IPS-11a (cell line): Measurements from ENCODE around the gene LRRC47.
A peak's percentile ranks its signal among the peaks of the same experiment; 100 is the strongest.
"Not testable (repeated sequence)": the region's sequence is repeated elsewhere in the genome, so short reads cannot be mapped to it uniquely, and the experiment has no call there.

Source experiments
- H3K4me3 ChIP-seq: one replicate; pipeline ENCODE4 v1.5.1; 2013; ENCODE audit warnings: low read depth, low read length, control low read depth

The LRRC47 gene

GRCh38 chr1:3816331-3817137 is 20.2 kb upstream of the LRRC47 start:
- H3K4me3 ChIP-seq, result no peak overlapping the region

- no peak overlapping the region for H3K4me3 ChIP-seq
Measured at GRCh38 chr1:3814771-3815561, 18.7 kb upstream of the LRRC47 start.

GRCh38 chr1:3814065-3814464 is 17.8 kb upstream of the LRRC47 start:
- no peak overlapping the region for H3K4me3 ChIP-seq

GRCh38 chr1:3811595-3811911 is 15.3 kb upstream of the LRRC47 start:
- no peak overlapping the region for H3K4me3 ChIP-seq

- not testable (repeated sequence) for H3K4me3 ChIP-seq
Measured at GRCh38 chr1:3810149-3810761, 14.0 kb upstream of the LRRC47 start.

GRCh38 chr1:3809680-3810079 is 13.4 kb upstream of the LRRC47 start:
- no peak overlapping the region for H3K4me3 ChIP-seq

- no peak overlapping the region for H3K4me3 ChIP-seq
Measured at GRCh38 chr1:3807769-3808168, 11.5 kb upstream of the LRRC47 start.

- no peak overlapping the region for H3K4me3 ChIP-seq
Measured at GRCh38 chr1:3805038-3805437, 8.7 kb upstream of the LRRC47 start.

- H3K4me3 ChIP-seq, result not testable (repeated sequence)
Measured at GRCh38 chr1:3804627-3804944, 8.3 kb upstream of the LRRC47 start.

- H3K4me3 ChIP-seq, result no peak overlapping the region
Measured at GRCh38 chr1:3803905-3804626, 7.8 kb upstream of the LRRC47 start.

GRCh38 chr1:3800795-3801194 is 4.5 kb upstream of the LRRC47 start:
- not testable (repeated sequence) for H3K4me3 ChIP-seq

- no peak overlapping the region for H3K4me3 ChIP-seq
Measured at GRCh38 chr1:3799976-3800685, 3.8 kb upstream of the LRRC47 start.

- peak overlapping the region; percentile 89 for H3K4me3 ChIP-seq
Measured at GRCh38 chr1:3795453-3796214, 664 bp downstream of the LRRC47 start.

GRCh38 chr1:3790952-3791351 is 5.3 kb downstream of the LRRC47 start:
- H3K4me3 ChIP-seq, result no peak overlapping the region

GRCh38 chr1:3790500-3790923 is 5.8 kb downstream of the LRRC47 start:
- H3K4me3 ChIP-seq, result no peak overlapping the region

GRCh38 chr1:3789421-3790300 is 6.6 kb downstream of the LRRC47 start:
- H3K4me3 ChIP-seq, result no peak overlapping the region

GRCh38 chr1:3788756-3789420 is 7.4 kb downstream of the LRRC47 start:
- no peak overlapping the region for H3K4me3 ChIP-seq

GRCh38 chr1:3787745-3788605 is 8.3 kb downstream of the LRRC47 start:
- no peak overlapping the region for H3K4me3 ChIP-seq
